HepG2 (cell line): ENCODE data around the gene CCDC142. TPM values are rescaled to one million over a fixed set of nuclear protein-coding genes. Genes with fewer than 3 reads are reported as not detected.

Source experiments
- AGO2 ChIP-seq: fragments of 200-400 bp; formaldehyde crosslinking; optimal IDR thresholded peaks from 2 replicates; pipeline ENCODE3; 2017; ENCODE audit warnings: mild to moderate bottlenecking, low read depth, low read length, moderate library complexity
- ARID5B ChIP-seq: IDR thresholded peaks from 2 replicates; pipeline ENCODE4 v1.4.0; 2020; ENCODE audit warnings: mild to moderate bottlenecking, missing genetic modification reagents
- GABPB1 ChIP-seq: IDR thresholded peaks from 2 replicates; pipeline ENCODE4 v1.6.1; 2016; ENCODE audit warnings: mild to moderate bottlenecking, missing genetic modification reagents, moderate library complexity, missing compliant biosample characterization
- NKX3-1 ChIP-seq: sonication (generic); formaldehyde crosslinking; IDR thresholded peaks from 2 replicates; pipeline ENCODE4 v1.5.0; 2020; ENCODE audit warnings: missing genetic modification reagents
- RELA ChIP-seq: sonication (generic); formaldehyde crosslinking; IDR thresholded peaks from 2 replicates; pipeline ENCODE4 v1.4.0; 2020; ENCODE audit warnings: missing genetic modification reagents
- RERE ChIP-seq: IDR thresholded peaks from 2 replicates; pipeline ENCODE4 v1.6.1; 2016; ENCODE audit warnings: low read depth, missing genetic modification reagents, missing compliant biosample characterization
- ZBTB10 ChIP-seq: sonication (generic); formaldehyde crosslinking; IDR thresholded peaks from 2 replicates; pipeline ENCODE4 v1.4.0; 2020; ENCODE audit warnings: missing genetic modification reagents, borderline replicate concordance
- ZBTB7A ChIP-seq: sonication (generic); formaldehyde crosslinking; IDR thresholded peaks from 2 replicates; pipeline ENCODE4 v1.8.0; 2022; ENCODE audit warnings: mild to moderate bottlenecking, missing genetic modification reagents
- ZNF18 ChIP-seq: sonication (generic); formaldehyde crosslinking; IDR thresholded peaks from 2 replicates; pipeline ENCODE4 v1.8.0; 2022; ENCODE audit warnings: mild to moderate bottlenecking, missing genetic modification reagents; ENCODE audit not compliant: insufficient replicate concordance
- ZNF234 ChIP-seq: sonication (generic); formaldehyde crosslinking; conservative IDR thresholded peaks from 2 replicates; pipeline ENCODE4 v1.5.1; 2020; ENCODE audit warnings: mild to moderate bottlenecking, missing genetic modification reagents
- ZNF251 ChIP-seq: sonication (generic); formaldehyde crosslinking; IDR thresholded peaks from 2 replicates; pipeline ENCODE4 v1.9.0; 2021; ENCODE audit warnings: mild to moderate bottlenecking, missing genetic modification reagents
- ZNF367 ChIP-seq: sonication (generic); formaldehyde crosslinking; IDR thresholded peaks from 2 replicates; pipeline ENCODE4 v1.4.0; 2020; ENCODE audit warnings: missing genetic modification reagents, borderline replicate concordance
- ZNF775 ChIP-seq: sonication (generic); formaldehyde crosslinking; IDR thresholded peaks from 2 replicates; pipeline ENCODE4 v1.4.0; 2020; ENCODE audit warnings: missing genetic modification reagents, mild to moderate bottlenecking, moderate library complexity, borderline replicate concordance
- polyA plus RNA-seq, 8 experiments: library from polyadenylated mRNA; depleted of rRNA in 3 of 8; stranded (reverse) in 7 of 8; unstranded in 1 of 8; fragments of >200 nt; fragmentation: Illumina TruSeq in 4 of 8; extraction: Trizol in 4 of 8; gene quantifications; 2 replicates each; pipeline versions ENCODE4 v1.2.1 to v1.2.3, GENCODE V29; 2011 to 2016; ENCODE audit warnings: low read depth in 4 of 8, missing spikeins in 1 of 8, mixed read lengths in 1 of 8; ENCODE audit not compliant: insufficient read depth in 1 of 8
- total RNA-seq, 5 experiments: library from RNA; depleted of rRNA; stranded (reverse); fragments of >200 nt; fragmentation: Illumina TruSeq; extraction: Trizol; gene quantifications; 2 replicates each; pipeline ENCODE4 v1.2.3, GENCODE V29; 2016; ENCODE audit warnings: low read depth in 1 of 5

The CCDC142 gene
- total and polyA plus RNA-seq, 2 of the 13 experiments (the other 11 are each of a cell fraction or from before 2014, with no cell fraction given): 14.7 to 30.4 TPM

DNA sequence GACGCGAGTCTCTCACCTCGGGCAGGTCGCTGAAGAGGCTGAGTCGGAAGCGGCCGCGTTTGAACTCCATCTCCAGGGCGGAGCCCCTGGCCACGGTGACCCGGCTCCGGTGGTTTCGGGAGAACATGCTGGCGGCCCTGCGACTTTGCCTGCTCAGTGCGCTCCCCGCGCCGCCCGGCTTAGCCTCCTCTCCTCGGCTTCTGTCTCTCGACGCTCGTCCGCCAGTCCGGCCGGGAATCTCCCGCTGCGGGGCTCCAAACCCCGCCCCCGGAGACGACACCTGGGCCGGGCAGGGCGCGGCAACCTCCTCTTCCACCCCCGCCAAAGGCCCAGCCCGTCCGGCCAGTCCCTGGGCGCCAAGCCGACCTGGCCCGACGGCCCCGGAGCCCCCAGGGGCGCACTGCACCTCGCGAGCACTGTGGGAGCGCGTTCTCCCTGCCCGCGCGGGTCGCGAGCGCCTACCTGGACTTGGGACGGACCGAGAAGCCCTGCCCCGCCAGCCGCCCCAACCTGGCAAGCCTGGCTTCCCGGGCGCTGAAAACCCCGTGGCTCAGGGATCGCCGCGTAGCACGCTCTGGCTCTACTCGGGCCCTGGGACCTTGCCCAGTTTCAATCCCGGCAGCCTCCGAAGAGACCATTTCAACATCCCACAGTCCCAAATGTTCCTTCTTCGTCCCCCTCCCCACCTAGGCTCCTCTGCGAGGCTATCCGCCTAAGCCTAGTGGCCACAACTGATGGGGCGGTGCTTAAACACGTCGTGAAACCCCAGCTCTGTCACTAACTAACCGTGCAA, 40.9 kb downstream of the CCDC142 start, which contains the start of gene RTKN (continued):
- TF ChIP-seq GABPB1 (CRISPR knock-in tag) (peak; percentile 78; the same call in 1 of the 2 replicates), ZNF367 (CRISPR knock-in tag) (peak; percentile 16; the same call in 1 of the 2 replicates), ZBTB7A (CRISPR knock-in tag) (peak; percentile 74), ZBTB10 (CRISPR knock-in tag) (no peak; the same call in 1 of the 2 replicates), ZNF251 (CRISPR knock-in tag) (no peak), AGO2 (peak; percentile 98), NKX3-1 (CRISPR knock-in tag) (no peak; the same call in none of the 2 replicates), ZNF234 (CRISPR knock-in tag) (no peak; the same call in 1 of the 2 replicates), ZNF775 (0 out of 2 replicates have a peak, but pooled peaks have one; percentile 73), ZNF18 (peak; percentile 60), RERE (CRISPR knock-in tag) (no peak), RELA (0 out of 2 replicates have a peak, but pooled peaks have one; percentile 38), ARID5B (peak; percentile 44)
